NCI-H345 treated with DMSO at 0.1 percent for 48 hours (cell line): ENCODE measurements around the gene KIAA0319L.
"Not testable (repeated sequence)": the region's sequence is repeated elsewhere in the genome, so short reads cannot be mapped to it uniquely, and the experiment has no call there.

ENCODE experiments used
- DNase-seq: peaks from one replicate; lab custom pipeline; 2025; ENCODE audit not compliant: unreplicated experiment; lab: John Stamatoyannopoulos, UW

Gene KIAA0319L

GRCh38 chr1:35557118-35557610, at the start of gene KIAA0319L:
TSS of gene KIAA0319L (minus strand) at chr1:35557403. CDS start at chr1:35554491, 2,912 bp downstream.
- DNase-seq = peak; percentile 81

- DNase-seq = no peak
These were observed 48.6 kb upstream of the KIAA0319L start for GRCh38 chr1:35605867-35606182.

GRCh38 chr1:35605071-35605866, 48.1 kb upstream of the KIAA0319L start:
- DNase-seq = no peak

- no peak for DNase-seq
These were observed 46.7 kb upstream of the KIAA0319L start for GRCh38 chr1:35603941-35604340.

GRCh38 chr1:35603468-35603867, 46.3 kb upstream of the KIAA0319L start:
- no peak for DNase-seq

- DNase-seq = peak; percentile 7
These were observed 43.4 kb upstream of the KIAA0319L start for GRCh38 chr1:35600593-35600992.

GRCh38 chr1:35599411-35599810, 42.2 kb upstream of the KIAA0319L start:
- no peak for DNase-seq

- no peak for DNase-seq
These were observed 41.7 kb upstream of the KIAA0319L start for GRCh38 chr1:35598895-35599294.

- DNase-seq = no peak
These were observed 40.7 kb upstream of the KIAA0319L start for GRCh38 chr1:35597870-35598269.

- no peak for DNase-seq
These were observed 38.5 kb upstream of the KIAA0319L start for GRCh38 chr1:35595684-35596083.

- no peak for DNase-seq
These were observed 37.0 kb upstream of the KIAA0319L start for GRCh38 chr1:35594005-35594760.

- no peak for DNase-seq
These were observed 36.0 kb upstream of the KIAA0319L start for GRCh38 chr1:35592991-35593769.

- DNase-seq = no peak
These were observed 34.0 kb upstream of the KIAA0319L start for GRCh38 chr1:35591211-35591610.

- DNase-seq = no peak
These were observed 33.4 kb upstream of the KIAA0319L start for GRCh38 chr1:35590476-35591040.

- no peak for DNase-seq
These were observed 32.6 kb upstream of the KIAA0319L start for GRCh38 chr1:35589516-35590427.

- no peak for DNase-seq
These were observed 31.2 kb upstream of the KIAA0319L start for GRCh38 chr1:35588197-35588910.

- DNase-seq = no peak
These were observed 30.5 kb upstream of the KIAA0319L start for GRCh38 chr1:35587736-35588135.

GRCh38 chr1:35586808-35587207, 29.6 kb upstream of the KIAA0319L start:
- DNase-seq = no peak

GRCh38 chr1:35585805-35586204, 28.6 kb upstream of the KIAA0319L start:
- not testable (repeated sequence) for DNase-seq
